Measurements from ENCODE around the gene TRIM65.

- TF ChIP-seq CTCF (conservative IDR thresholded peaks at IDR 0.05) (no peak), EZH2 (IDR thresholded peaks at IDR 0.05; ENCODE audit: low read depth) (no peak)
These were observed 20.9 kb downstream of the TRIM65 start for GRCh38 chr17:75875940-75876189.

Data from PC-9 (cell line).